GM19043 (cell line): ENCODE data around the gene GPS1.
A peak's percentile ranks its signal among the peaks of the same experiment; 100 is the strongest.

Experiments
- ATAC-seq: cut with Tn5 transposase; IDR thresholded peaks from one replicate; pipeline ENCODE4 v1.9.1; 2021; ENCODE audit warnings: low read depth; ENCODE audit not compliant: unreplicated experiment

Gene GPS1

DNA sequence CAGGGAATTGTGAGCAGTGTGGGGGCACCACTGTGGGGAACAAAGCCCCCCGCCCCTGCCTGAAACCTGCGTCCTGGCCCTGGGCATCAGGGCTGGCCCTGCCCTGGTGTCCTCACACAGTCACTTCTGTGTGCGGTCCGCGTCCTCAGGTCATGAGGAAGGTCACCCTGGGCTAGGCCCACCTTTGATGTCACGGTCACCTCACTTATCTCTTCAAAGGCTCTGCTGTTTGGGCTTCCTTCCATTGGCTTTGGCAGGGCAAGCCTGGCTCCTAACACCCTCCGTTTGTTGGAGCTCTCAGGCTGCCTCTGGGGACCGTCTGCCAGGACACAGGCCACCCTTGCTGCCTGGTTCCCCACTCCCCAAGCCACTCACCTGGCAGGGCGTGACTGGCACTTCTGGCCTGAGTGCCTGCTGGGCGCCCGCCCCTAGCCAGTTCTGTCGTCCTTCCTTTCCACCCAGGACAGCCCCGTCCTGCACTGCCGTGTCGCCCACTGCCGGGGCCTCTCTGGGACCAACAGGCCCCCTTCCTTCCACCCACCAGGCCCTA, 37.9 kb upstream of the GPS1 start:
- ATAC-seq: no peak

DNA sequence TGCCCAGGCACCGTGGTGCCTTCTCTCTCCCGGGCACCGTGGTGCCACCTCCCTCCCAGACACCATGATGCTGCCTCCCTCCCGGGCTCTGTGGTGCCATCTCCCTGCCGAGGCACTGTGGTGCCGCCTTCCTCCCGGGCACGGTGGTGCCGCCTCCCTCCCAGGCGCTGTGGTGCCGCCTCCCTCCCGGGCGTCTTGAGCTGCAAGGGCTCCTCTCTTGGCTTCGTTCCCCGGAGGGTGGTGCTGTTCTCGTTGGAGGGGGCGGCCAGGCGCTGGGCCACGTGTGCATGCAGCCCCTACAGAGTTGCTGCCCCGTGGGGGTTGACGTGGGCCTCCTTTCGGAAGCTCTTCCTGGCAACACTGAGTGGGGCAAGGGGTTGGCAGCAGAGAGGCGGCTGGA, 37.3 kb upstream of the GPS1 start:
- no peak for ATAC-seq

DNA sequence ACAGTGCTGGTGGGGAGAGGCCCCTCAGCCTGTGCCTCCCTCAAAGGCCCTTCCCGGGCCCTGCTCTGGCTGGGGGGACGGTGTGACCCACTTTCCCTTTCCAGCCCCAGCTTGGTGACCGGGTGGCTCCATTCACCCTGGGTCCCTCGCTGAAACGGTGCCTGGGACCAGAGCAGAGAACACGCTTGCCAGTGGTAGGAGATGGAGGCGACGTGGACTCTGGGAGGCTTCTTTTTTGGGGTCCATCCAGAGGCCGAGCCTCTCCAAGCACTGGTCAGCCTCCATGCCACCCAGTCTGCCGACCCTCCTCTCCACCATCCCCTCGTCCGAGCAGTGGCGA, 36.8 kb upstream of the GPS1 start:
- no peak for ATAC-seq

DNA sequence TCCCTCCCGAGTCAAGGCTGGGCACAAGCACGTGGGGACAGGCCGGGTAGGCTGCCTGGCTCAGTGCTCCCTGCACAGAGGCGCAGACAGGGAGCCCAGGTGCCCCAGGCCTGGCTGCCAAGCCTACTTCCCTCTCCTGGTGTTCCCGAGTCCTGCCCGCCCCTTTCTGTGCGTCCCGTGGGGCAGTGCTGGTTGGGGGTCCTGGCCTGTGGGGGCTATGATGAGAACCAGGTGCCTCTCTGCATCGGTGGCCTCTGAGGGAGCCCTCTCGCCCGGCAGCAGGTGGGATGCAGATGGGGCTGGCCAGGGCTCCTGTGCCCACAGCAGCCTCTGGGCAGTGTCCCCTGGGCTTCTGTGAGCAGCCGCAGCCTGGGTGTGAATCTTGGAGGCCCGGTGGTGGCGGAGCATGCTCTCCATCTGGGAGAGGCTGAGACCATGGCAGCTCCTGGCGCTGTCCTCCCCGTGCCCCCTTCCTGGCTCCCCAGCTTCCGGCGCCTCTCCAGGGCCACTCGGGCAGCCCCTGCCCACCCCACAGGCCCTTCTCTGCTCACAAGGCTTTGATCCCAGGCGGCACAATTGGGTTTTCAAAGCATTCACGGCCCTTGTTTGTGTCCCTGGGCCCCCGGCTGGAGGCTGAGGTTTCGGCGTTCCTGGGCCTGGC, 36.3 kb upstream of the GPS1 start:
- no peak for ATAC-seq

DNA sequence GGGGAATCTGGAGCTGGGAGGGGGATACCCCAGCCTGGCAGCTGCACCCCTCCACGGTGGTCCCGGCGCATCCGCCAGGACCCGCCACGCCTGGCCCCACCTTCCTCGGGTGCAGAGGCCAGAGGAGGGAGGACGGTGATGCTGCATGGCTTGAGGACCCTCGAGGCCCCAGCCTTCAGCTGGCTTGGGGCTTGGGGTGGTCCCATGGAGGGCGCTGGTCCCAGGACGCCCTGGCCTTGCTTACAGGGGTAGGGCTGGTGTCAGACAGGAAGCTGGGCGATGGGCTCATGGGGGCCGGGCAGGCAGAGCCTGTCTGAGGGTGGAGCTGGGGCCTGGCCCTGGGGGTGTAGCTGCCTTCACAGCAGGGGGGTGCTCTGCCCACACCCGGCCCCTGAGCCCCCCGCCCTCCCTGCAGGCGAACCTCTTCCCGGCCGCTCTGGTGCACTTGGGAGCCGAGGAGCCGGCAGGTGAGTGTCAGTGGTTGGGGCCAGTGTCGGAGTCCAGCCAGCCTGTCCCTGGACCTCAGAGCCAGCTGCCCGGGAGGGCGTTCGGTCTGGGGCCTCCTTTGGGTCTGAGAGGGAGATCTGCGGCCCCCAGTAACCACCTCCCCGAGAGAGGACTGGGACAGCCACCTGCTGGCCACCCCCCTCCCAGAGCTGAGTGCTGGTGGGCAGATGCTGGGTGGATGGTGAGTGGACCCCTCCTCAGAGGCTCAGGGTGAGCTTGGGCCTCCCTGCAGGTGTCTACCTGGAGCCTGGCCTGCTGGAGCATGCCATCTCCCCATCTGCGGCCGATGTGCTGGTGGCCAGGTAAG, 35.4 kb upstream of the GPS1 start:
- ATAC-seq: no peak

DNA sequence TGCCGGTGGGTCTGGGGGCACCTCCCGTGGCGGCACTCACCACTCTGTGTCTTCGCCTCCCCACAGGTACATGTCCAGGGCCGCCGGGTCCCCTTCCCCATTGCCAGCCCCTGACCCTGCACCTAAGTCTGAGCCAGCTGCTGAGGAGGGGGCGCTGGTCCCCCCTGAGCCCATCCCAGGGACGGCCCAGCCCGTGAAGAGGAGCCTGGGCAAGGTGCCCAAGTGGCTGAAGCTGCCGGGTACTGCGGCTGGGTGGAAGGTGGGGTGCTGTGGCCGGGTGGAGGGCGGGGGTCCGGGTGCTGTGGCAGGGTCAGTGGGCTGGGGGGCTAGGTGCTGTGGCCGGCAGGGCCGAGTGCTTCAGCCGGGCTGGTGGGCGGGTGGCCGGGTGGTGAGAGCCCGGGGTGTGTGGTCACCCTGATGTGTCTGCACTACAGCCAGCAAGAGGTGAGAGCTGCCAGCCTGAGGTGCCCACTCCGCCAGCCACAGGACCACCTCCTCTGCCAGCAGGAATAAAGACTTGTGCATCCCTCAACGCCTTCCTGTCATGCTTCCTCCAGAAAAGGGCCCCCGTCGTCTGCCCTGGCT, 34.7 kb upstream of the GPS1 start:
- ATAC-seq: no peak

DNA sequence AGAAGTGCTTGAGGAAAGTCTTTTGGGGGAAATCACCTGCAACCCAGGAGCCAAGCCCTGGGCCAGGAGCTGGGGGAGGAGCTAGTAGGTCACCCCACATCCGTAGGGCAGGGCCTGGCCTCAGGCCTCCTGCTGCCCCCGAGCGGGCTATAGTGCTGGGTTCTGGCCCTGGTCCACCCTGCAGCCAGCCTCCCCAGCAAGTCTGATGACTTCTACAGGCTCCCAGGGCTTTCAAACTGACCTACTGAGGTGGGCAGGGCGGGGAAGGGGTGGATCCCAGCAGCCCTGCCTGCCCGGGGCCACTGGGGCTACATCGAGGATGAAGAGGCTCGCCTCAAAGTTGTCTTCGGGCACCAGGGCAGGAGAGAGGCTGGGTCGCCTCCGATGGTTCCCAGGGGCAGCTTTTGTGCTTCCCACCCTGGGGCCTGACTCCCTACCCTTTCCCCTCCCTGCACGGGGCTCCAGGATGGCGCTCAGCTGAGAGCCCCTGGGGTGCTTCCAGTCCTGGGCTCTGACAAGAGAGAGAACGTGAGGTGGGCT, 34.0 kb upstream of the GPS1 start:
- ATAC-seq: no peak

DNA sequence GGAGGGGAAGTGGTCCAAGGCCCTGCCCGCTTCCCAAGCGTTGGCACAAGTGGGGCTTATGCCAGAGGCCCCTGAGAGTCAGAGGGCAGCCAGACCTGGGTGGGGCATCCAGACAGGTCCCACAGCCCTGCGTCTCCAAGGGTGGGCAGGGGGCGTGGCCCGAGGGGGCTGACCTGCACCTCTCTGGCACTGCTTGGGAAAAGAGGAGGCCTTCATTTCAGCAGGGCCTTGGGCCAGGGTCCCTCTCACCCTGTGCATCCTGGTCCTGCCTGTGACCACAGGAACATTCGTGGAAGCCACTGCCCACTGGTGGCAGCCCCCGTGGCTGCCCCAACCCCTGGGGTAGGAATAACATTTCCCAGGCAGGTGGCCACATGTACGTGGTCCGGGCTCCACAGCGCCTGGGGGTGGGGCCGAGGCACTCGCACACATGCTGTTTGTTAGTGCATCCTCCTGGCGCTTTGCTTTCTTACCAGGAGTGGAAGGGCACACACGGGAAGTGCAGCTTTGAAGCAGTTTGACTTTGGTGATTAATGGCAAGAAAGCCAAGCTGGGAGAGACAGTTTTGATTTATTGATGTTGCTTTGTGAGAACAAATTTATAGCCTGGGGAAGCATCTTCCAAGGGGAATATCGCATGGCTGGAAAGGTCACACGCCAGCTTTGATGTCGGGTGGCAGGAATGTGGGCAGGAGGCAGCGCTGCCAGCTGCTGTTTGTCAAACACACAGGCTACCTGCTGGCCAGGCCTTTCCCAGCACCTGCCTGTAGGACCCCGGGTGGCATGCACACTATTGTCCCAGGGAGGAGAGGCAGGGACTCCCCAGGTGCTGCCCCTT, 33.3 kb upstream of the GPS1 start:
- ATAC-seq: no peak

DNA sequence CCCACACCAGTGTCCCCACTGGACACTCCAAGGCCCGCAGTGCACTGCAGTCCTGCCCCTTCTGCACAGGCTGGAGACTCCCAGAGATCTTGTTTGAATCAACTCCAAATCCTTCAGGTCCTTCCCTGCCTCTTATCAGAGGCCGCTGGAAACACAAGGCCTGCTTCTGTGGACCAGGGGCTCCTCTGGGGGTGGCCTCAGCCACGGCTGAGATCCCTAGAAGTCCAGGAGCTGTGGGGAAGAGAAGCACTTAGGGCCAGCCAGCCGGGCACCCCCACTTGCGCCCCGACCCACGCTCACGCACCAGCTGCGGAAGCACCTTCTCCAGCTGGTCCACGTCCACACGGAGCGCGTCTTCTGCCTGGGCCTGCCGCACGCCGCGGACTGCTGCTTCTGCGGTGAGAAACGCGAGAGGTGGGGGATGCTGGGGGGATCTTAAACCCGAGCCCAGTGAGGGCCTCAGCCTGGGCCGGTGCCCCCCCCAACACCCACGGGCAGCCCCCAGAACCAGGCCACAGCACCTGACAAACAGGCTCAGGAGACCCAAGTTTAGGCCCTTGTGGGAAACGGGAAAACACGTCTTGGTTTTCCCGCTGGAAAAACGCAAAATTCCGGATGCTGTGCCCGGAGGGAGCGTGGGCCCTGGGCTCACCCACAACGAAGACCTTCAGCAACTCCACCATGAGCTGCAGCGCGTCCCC, 32.6 kb upstream of the GPS1 start:
- no peak for ATAC-seq

DNA sequence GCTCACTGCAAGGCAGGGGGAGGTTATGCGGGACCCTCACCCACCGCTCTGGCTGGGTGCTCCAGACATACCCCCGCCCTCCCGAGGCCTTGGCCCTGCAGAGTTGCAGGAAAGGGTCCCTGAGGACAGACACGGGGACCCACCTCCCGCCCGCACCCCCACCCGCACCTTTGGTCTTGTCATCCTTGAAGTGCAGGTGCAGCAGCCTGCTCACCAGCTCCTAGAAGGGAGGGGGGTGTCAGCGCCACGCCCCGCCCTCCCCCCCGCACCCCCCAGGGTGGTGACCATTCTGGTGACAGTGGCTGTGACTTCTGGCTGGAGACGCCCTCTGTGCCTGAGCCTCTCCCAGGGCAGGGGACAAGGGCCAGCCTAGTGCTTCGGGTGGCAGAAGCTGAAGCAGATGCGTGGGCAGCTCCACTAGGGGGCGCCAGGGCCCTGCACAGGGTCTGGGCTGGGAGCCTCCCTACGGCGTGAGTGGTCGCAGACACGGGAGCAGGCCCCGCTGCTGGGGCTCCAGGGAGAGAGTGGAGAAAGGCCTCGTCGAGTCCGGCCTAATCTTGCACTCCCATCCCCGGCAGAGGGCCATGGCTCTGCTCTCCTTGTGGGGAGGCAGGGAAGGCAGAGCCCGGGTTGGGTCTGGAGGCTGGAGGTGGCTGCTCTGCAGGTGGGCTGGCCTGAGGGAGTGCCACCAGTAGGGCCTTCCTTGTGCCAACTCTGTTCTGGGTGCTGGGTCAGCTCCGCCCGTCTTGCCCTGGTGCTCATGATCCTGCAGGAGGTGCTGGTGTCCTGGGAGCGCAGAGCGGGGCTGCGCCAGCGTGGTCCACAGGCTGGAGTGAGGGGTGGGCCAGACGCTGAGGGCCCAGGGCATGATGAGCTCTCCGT, 31.8 kb upstream of the GPS1 start:
- no peak for ATAC-seq

DNA sequence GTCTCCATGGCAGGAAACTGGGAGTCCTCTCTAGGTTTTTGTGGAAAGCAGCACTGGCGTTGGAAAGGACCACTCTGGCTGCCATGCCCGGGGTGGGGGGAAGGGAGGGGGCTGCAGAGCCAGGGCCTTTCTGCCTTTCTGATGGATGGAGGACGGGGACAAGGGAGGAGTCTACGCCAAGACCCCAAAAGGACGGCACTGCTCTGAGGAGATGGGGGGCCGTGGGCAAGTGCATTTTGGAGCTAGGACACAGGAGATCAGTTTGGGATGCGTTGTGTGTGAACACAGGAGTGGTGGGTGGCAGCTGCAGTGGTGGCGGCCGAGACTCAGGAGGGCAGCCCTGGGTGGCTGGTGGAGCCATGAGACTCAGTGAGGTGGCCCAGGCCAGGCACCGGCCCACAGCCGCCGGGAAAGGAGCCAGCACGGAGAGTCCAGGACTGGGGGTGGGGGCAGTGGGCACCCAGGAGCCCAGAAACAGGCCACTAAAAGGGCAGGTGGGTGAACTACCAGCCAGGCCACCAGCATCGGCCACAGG, 31.1 kb upstream of the GPS1 start:
- ATAC-seq: no peak

DNA sequence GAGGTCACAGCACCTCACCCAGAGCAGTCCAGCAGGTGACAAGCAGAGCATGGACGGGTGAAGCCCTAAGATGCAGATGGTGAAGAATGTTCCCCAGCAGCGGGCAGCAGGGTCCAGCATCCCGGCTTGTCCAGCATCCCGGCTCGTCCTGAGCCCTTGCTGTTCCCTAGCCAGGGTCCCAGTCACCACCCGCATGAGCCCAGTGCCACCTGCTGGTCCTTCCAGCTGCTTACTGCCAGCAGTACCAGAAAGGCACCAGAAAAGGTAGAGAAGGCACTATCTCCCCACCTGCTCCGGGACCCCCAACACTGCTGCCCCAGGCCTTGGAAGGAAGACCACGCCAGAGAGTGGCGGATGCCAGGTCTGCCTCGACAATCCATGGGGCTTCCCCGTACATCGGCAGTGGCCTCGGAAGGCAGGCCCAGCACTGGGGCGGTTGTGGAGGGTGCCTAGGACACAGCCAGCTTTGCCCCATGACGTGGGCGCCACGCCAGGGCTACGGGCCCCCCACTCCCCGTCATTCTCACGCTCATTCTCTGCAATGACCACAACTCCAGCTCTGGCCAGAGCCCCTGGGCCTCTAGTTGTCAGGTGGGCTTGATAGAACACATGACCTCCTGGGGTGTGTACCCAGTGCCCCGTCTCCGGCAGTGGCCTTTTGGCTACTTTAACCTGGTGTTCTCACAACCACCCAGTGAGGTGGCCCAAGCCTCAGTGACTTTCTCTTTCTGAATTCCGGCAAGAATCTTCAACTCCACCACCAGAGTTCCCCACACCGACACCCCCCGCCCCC, 30.4 kb upstream of the GPS1 start:
- no peak for ATAC-seq

DNA sequence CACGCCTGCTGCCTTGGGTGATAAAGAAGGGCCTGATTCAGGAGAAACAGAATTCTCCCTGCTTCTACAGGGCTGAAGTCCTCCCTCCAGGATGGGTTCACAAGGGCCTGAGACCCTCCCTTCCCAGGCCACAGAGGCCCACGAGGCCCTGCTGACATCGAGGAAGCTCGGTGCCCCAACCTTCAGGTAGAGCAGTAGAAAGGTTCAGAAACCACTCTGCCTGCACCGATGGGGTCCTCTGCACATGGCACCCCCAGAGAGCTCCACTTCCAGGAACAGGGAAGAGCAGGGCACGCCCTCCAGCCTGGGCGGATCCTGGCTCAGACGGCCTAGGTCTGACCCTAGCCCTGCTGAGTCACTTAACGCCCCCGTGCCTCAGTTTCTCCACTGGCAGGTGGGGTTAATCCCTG, 29.8 kb upstream of the GPS1 start:
- no peak for ATAC-seq

DNA sequence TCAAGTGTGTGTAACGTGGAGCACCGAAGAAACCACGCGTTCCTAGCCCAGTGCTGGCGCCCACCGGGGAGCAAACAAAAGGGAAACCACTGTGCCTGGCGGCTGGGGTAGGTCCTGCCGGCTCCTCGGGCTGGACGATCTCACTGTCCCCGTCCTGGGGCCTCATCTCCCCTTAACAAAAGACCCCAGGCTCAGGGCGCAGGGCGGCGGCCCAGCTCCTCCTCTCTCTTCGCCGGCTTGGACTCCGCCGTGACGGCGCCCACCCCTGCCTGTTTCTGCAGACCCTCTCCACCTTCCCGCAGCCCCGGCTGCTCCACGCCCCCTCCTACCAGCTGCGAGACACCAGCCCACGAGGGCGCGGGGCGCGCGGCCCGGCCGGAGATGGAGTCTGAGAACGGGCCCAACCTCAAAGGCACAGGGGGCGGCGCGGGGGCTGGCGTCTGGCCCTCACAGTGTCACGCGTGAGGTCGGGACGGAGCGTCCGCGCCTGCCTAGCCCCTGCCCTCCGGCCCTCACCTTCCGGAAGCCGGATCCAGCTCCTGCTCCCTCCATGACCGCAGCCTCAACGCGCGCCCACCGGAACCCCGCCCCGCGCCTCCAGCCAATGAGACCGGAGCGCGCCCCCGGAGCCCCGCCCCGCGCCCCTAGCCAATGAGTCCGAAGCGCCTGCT, 29.3 kb upstream of the GPS1 start, which contains the start of gene CENPX:
TSS of gene CENPX (minus strand) at position 569 of the 671 bp plus-strand sequence. CDS start at position 552, 17 bp downstream.
- ATAC-seq: no peak

DNA sequence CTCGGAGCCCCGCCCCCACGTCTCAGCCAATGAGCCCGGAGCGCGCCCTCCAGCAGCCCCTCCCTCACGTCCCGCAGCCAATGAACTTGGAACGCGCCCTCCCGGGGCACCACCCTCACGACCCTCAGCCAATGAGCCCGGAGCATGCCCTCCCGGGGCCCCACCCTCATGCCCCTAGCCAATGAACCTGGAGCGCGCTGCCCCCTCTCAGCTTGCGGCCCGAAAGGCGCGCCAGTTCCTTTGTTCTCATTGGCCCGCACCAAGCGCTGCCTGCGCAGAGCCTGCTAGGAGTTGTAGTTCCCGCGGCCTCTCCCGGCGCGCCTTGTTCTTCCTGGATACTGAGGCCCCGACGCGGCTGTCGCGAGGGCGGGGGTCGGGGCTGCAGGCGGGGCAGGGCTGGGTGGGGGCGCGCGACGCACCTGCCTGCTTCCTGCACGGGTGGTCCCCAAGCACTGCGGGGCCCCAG, 28.7 kb upstream of the GPS1 start, which contains the start of gene LRRC45:
TSS of gene LRRC45 (plus strand) at position 325 of the 466 bp plus-strand sequence. CDS start 339 bp downstream, outside the sequence.
- ATAC-seq: peak; percentile 89

DNA sequence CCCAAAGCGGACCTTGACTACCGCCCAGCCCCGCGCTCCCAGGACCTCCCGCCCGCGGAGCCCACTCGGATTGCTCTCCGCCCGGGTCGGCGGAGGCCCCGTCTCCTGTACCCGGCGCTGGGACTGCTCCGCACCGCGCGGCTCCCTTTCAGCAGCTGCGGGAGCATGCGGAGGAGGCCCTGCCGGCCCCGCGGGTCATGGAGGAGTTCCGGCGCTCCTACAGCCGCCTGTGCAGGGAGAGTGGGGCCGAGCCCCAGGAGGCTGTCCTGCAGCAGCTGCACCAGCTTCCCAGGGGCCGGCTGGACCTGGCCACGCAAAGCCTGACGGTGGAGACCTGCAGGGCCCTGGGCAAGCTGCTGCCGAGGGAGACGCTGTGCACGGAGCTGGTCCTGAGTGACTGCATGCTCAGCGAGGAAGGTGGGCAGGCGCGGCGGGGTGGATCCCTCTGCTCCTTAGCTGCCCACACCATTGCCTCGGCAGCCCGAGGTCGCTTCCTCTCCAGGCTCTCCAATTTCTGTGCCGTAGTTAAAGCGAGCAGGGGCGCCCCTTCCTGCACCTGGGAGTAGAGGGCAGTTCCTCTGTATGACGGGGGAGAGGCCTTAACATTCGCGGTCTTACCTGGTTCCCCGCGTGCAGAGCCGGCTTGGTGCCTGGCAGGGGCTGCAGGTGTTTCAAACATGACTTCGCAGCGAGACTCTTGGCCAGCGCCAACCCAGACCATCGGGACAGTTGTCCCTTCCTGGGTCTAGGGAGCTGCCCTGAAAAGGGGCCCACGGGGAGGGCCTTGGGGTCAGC, 28.1 kb upstream of the GPS1 start:
- ATAC-seq: no peak
